GM23248 (cell line): ENCODE data around the gene CERS5.

Source experiments
- EZH2 ChIP-seq: fragments of 200-600 bp; sonication (generic); IDR thresholded peaks from 2 replicates; pipeline ENCODE4 v1.6.1; 2018; ENCODE audit warnings: antibody characterized with exemption, mild to moderate bottlenecking; ENCODE audit not compliant: insufficient read depth, poor library complexity, severe bottlenecking
- EZH2phosphoT487 ChIP-seq: fragments of 200-600 bp; sonication (generic); IDR thresholded peaks from 2 replicates; pipeline ENCODE4 v1.6.1; 2018; ENCODE audit warnings: antibody characterized with exemption, moderate library complexity, mild to moderate bottlenecking, low read depth; ENCODE audit not compliant: insufficient read depth

GRCh38 chr12:50190859-50191258 lies 23.7 kb upstream of the CERS5 start:
- TF ChIP-seq EZH2 (no peak), EZH2phosphoT487 (no peak)
